CD4-positive, alpha-beta T cell treated with Interleukin-6 at 100 ng/mL for 8 hours (primary cell): ENCODE results near the gene PEX19.
"Not testable (repeated sequence)": the region's sequence is repeated elsewhere in the genome, so short reads cannot be mapped to it uniquely, and the experiment has no call there.

Experiments used
- DNase-seq: peaks from one replicate; pipeline ENCODE4 v3.0.0-alpha.2; 2020; ENCODE audit warnings: mixed read lengths, low spot score

Gene PEX19

GRCh38 chr1:160284782-160285344, at the start of gene PEX19:
Gene PEX19 (minus strand): TSS chr1:160285133. CDS start chr1:160285124, 9 bp downstream.
- DNase-seq = peak; percentile 91

- no peak for DNase-seq
Observed at GRCh38 chr1:160332516-160332915, 47.6 kb upstream of the PEX19 start.

- no peak for DNase-seq
Observed at GRCh38 chr1:160330119-160330518, 45.2 kb upstream of the PEX19 start.

- no peak for DNase-seq
Observed at GRCh38 chr1:160328184-160328583, 43.3 kb upstream of the PEX19 start.

- DNase-seq = no peak
Observed at GRCh38 chr1:160326418-160326817, 41.5 kb upstream of the PEX19 start.

GRCh38 chr1:160325252-160325651, 40.3 kb upstream of the PEX19 start:
- DNase-seq = no peak

GRCh38 chr1:160322831-160323230, 37.9 kb upstream of the PEX19 start:
- no peak for DNase-seq

- no peak for DNase-seq
Observed at GRCh38 chr1:160315359-160315758, 30.4 kb upstream of the PEX19 start.

- no peak for DNase-seq
Observed at GRCh38 chr1:160309571-160309970, 24.6 kb upstream of the PEX19 start.

GRCh38 chr1:160309185-160309557, 24.2 kb upstream of the PEX19 start:
- no peak for DNase-seq

- no peak for DNase-seq
Observed at GRCh38 chr1:160308451-160309184, 23.7 kb upstream of the PEX19 start.

GRCh38 chr1:160307118-160307791, 22.3 kb upstream of the PEX19 start:
- DNase-seq = no peak

- DNase-seq = no peak
Observed at GRCh38 chr1:160300173-160300572, 15.2 kb upstream of the PEX19 start.

GRCh38 chr1:160296036-160296435, 11.1 kb upstream of the PEX19 start:
- no peak for DNase-seq

GRCh38 chr1:160293020-160293968, 8.4 kb upstream of the PEX19 start:
- DNase-seq = no peak

- peak; percentile 74 for DNase-seq
Observed at GRCh38 chr1:160291248-160292220, 6.6 kb upstream of the PEX19 start.

GRCh38 chr1:160287769-160288168, 2.8 kb upstream of the PEX19 start:
- not testable (repeated sequence) for DNase-seq

GRCh38 chr1:160285506-160285905, 573 bp upstream of the PEX19 start:
- no peak for DNase-seq

GRCh38 chr1:160284220-160284781, 632 bp downstream of the PEX19 start:
- DNase-seq = no peak

GRCh38 chr1:160282807-160283206, 2.1 kb downstream of the PEX19 start:
- DNase-seq = no peak

GRCh38 chr1:160277987-160278386, 6.9 kb downstream of the PEX19 start:
- no peak for DNase-seq
